CD1c-positive myeloid dendritic cell (primary cell): ENCODE measurements around the gene ERI3.
A peak's percentile ranks its signal among the peaks of the same experiment; 100 is the strongest.

Source experiments
- DNase-seq: peaks from one replicate; pipeline ENCODE4 v3.0.0-alpha.2; 2016; ENCODE audit errors: extremely low spot score

Gene ERI3

DNA sequence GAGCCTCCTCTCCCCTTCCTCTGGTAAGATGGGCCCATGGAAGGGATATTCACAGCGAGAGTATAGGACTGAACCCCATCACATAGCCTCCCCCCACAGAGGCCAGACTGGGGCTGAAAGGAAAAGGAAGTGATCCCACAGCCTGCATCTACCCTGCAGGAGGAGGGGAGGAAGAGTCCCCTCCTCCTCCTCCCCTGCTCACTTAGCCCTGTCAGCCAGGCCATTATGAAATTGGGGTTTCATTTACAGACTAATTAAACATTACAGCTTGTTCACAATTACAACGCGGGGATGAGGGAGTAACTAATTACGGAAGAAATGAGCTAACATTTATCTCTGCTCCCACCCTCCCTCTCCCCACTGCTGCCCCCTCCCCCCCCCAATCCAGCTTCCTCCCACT, 116.4 kb downstream of the ERI3 start:
- DNase-seq, result no peak

DNA sequence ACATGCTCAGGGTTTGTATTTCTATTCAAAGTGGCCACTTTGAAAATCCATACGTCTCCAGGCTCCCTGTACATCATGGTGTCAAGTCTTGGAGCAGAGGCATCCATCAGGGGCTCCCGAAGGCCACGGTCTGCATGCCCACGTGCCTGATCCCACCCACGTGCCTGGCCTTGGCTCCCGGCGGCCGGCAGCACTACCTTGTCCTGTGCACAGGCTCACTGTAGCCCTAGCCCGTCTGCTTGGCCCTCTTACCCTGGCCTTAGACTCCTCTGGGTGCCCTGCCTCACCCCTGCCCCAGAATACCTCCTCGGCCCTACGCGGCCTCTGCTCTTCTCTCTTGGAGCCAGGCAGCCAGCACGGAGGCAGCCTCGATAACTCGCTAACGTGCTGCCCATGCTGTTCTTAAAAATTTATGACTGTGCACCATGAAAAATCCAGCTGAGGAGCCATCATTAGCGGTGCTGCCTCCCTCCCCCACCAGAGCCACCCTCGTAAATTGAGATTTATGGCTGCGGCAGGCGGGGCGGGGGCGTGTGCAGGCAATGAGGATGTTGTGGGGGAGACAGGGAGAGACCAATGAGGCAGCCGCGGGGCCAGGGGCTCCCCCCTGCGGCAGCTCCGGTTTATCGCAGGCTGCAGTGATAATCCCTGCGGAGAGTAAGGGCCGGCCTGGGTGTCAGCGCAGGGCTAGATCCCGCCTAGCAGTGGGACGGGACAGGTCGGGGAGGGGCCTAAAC, 117.2 kb downstream of the ERI3 start:
- DNase-seq, result peak; percentile 79

DNA sequence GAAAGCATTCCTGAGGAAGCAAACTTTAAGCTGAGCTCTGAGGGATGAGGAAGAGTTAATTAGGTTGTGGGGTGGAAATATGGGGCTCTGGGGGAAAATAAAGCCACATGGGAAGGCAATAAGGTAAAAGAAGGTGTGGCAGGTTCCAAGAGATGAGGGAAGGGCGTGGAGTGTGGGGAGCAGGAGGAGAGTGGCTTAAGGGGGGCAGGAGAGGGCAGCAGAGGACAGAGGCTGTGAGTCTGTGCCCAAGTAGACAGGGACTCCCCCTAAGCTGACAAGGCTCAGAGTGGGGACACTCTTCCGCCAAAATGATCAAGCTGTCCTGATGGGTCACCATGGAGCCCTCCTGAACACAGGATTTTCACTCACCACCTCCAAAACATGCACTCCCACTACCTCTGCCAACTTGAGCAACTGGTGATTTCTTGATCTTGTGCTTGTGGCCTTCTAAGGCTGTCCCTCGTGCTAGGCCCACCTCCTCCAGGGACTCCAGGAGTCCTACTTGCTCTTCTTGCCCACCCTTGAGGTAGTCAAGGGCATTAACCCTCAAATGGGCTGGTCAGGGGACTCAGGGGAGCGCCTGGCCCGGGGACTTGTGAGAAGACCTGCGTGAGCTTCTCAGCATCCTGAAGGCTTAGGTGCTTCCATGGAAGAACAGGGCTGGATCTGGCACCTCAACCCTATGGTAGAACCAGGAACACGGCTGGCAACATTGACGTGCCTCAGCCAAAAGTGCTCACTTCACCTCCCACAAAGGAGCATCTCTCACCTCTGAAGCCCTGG, 118.4 kb downstream of the ERI3 start:
- DNase-seq, result no peak

DNA sequence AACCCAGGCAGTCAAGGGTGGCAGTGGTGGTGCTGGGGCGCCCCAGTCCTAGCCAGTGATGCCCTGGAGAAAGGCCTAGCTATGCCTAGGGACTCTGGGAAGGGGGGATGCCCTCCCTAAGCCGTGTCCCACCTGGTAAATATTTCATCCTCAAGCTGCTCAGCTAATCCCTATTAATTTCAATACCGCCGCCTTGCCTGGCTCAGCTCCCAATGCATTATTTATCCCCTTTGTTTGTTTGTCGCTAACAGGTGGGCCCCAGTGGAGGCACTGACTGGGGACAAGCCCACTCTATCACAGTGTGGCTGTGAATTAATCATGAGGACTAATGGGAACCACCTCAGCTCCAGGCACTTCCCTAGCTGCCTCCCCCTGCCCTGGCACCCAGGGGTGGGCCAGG, 119.2 kb downstream of the ERI3 start:
- no peak for DNase-seq

DNA sequence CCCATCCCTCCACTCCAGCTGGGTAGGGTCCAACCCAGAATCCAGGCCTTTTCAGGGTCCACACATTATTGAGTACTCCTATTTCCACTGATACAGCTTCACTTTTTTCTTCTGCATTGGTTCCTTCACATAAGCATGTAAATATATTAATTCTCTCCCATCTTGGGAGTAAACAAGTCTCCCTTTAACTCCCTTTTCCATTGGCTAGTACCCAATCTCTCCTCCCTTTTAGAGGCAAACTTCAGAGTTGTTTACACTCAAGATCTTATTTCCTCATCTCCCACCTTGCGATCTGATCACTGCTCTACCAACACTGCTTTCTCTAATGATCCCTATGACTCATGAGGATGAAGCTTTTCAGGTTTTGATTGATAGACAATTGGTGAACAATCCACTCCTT, 121.5 kb downstream of the ERI3 start:
- no peak for DNase-seq

DNA sequence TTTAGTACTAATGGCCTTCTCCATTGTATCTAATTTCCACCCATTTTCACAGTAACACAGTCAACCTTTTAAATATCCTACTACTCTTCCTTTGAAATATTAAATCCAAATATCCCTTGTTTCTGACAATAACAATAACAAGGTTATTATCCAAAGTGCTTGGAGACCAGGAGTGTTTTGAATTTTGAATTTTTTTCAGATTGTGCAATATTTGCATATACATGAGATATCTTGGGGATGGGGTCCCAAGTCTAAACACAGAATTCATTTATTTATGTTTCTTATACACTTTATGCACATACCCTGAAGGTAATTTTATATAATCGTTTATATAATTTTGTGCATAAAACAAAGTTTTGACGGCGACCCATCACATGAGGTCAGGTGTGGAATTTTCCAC, 124.3 kb downstream of the ERI3 start:
- DNase-seq, result no peak

DNA sequence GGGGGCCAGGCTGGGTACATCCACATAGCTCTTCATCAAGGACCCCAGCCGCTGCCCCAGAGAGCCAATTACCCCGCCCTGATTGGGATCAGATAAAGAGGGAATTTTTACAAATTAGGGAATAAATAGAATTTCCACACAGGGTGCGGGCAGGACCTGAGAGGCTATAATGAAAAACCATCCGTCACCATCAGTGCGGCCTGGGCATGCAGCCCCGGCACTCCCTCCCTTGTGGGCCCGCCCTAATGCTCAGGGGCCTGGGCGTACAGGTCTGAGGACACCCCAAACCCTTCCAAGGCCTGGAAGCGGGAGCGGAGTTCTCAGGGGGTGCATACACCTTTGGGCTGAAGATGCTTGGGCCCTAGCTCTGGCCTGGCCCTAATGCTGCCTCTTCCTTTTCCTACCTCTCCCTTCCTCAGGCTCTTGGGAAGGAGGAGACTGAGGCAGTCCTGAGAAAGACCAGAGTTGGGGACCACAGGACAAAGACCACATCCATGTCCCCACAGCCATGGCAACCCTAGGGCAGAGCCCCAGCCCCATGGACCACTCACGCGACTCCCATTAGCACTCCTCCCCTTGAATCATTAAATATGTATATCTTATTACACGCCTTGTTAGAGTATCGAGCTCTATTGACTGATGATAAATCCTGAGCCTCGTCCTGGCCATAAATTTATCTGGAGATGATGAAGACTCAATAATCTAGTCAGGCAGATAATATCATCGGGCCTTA, 125.5 kb downstream of the ERI3 start:
- no peak for DNase-seq

DNA sequence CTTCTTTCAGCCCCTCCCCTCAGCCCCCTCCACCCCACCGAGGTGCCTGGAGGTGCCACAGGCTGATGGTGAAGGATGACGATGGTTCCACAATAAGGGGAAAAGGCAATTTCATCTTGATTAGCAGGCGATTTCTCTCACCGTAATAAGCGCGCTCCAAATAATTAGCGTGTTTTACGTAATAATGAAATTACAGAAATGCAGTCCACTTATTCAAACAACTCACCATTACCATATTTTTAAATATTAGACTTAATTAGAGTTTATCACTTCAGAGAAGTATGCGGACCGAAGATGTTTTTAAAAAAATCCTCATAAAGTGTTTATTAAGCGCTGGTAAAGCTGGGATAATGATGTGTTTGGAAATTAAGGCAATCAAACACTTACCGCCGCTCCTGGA, 126.8 kb downstream of the ERI3 start:
- DNase-seq, result no peak

DNA sequence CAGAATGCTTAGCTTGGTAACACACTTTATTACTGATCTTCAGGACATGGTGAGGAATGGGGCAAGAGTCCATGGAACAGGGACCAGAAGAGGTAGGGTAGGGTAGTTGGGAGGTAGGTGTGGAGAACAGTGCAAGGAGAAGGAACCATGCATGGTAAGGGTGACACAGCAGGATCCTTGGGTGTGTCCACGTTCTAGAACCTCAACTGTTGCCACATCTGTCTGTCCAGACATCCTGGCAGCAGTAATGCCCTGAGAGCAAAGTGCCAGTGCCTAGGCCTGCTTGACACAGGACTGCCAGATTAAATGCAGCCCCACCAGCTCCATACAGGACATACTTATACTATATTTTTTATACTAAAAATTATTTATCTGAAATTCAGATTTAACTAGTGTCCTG, 127.8 kb downstream of the ERI3 start:
- peak; percentile 5 for DNase-seq

DNA sequence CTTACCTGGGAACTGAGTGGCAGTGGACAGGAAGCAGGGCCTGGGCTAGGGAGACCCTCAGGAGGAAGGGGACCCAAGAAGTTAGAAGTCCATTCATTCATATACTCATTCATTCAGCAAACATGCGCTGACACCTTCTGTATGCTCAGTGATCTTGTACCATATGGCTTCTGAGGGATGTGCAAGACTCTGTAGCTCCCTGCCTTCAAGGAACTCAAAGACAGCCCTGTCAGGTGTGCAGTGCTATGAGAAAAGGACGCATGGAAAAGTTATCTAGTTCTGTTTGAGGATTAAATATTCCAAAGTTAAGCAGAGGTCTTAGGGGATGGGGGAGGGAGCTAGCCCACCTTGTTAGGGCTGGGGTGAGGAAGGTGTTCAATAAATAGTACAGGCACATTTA, 129.3 kb downstream of the ERI3 start:
- DNase-seq, result no peak

DNA sequence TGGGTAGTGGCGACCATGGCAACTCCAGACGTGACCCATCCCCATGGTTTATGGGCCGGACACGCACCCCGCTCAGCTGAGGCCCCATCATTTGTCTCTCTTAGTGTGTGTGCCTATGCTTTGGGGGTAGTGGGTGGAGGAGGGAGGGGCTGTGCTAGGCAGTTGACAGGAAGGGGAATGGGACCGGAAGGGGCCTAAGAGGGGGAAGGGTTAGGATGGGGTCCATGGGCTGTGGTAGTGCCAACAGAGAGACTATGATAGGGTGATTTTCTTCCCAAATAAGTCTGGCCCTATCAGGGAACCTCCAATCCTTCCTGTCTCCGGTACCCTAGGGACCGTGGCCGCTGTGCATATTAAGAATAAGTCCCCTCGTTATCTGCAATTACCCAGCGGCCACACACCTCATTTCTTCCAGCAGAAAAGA, 131.9 kb downstream of the ERI3 start:
- no peak for DNase-seq

DNA sequence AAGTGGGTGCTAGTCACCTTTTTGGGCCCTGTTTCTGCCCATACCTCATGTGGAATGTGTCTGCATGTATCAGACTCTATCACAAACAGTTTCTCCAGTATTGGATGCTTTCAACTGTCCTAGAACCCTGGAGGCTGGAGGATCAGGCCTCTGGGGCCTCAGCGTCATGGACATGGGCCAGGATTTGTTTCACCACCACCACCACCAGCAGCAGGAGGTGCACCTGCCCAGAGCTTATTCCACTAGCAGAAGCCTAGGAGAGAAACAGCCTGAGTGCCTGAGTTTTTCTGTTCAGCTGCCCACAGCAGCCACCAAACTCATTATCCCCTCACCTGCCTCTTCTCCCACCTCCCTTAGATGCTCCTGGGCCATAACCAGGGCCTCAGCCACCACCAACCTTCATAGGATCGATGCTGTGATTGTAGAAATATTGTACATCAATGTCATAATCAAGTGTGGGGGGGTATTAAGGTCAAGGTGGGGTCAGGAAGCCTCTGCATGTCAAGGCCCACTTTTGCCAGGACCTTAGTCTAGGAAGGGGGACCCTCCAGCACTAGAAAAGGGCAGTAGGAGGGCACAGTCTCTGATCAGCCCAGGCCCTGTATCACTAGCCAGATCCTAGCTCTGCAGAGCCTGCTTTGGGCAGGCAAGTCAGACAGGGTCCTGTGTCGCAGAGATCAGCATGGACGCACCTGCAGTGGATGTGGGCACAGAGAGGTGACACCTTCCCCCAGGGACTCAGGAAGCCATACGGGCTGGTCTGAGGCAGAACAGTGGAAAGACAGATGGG, 132.5 kb downstream of the ERI3 start:
- DNase-seq, result no peak

DNA sequence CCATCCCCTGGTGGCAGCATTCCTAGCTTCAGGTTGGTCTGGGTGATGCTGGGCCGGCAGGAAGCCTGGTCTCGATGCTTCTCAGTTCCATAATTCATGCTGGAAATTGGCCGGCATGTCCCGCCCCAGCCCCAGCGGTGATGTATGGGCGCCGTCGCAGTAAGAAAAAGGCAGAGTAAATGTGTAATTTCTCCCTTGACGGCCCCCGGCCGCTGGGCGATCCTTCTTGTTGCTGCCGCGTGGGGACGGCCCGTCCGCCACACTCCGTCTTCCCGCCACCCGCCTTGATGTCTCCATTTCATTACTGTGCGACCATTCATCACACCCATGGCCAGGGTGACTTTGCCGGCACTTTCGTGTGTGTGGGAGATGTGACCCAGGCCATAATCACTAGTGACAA, 133.3 kb downstream of the ERI3 start:
- DNase-seq, result no peak

DNA sequence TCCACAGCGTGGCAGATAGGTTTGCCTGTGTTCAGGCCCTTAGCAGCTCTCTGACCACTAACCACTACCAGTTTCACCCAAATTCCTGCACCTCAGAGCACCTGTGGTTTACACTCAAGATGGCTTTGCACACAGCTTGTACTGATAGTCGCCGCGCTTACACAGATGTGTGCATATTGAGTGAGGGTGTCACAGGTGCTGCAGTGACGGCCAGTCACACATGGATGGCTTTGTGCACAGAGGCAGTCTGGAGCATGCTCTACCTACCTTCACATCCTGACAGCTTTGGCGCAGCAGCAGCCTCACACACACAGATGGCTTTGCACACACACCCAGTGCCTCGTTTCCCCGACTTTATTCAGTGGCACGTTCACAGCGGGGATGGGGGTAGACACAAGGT, 134.3 kb downstream of the ERI3 start:
- no peak for DNase-seq

DNA sequence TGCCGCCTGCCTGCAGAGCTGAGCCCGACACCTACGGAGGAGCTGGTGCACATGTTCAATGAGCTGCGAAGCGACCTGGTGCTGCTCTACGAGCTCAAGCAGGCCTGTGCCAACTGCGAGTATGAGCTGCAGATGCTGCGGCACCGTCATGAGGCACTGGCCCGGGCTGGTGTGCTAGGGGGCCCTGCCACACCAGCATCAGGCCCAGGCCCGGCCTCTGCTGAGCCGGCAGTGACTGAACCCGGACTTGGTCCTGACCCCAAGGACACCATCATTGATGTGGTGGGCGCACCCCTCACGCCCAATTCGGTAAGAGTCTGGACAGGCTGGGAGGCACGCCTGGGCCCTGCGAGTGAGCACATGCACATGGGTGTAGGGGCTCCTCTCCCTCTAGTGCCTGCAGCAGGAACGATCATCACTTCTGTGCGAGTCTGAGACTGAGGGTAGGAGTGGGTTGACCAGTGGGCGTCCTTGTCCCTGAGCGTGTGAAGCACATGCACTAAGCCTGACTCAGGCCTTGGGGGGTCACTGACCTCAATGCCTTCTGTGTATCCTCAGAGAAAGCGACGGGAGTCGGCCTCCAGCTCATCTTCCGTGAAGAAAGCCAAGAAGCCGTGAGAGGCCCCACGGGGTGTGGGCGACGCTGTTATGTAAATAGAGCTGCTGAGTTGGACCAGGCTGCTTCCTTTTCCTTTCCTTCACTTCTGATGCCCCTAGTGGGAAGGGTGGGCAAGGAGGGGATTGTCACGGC, 134.9 kb downstream of the ERI3 start:
- DNase-seq, result no peak

DNA sequence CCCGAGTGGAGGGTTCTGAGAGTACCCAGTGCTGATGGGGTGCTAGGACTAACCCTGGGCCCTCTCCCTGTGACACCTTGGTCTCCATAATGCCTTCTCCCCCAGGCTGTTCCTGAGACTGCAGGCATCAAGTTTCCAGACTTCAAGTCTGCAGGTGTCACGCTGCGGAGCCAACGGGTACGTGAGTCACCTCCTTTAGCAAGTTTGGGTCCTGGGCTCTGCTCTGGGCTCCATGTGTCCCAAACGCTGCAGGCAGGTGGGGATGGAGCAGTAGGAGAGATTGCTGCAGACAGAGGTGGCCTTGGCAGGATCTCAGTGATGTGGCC, 135.8 kb downstream of the ERI3 start:
- DNase-seq, result no peak

DNA sequence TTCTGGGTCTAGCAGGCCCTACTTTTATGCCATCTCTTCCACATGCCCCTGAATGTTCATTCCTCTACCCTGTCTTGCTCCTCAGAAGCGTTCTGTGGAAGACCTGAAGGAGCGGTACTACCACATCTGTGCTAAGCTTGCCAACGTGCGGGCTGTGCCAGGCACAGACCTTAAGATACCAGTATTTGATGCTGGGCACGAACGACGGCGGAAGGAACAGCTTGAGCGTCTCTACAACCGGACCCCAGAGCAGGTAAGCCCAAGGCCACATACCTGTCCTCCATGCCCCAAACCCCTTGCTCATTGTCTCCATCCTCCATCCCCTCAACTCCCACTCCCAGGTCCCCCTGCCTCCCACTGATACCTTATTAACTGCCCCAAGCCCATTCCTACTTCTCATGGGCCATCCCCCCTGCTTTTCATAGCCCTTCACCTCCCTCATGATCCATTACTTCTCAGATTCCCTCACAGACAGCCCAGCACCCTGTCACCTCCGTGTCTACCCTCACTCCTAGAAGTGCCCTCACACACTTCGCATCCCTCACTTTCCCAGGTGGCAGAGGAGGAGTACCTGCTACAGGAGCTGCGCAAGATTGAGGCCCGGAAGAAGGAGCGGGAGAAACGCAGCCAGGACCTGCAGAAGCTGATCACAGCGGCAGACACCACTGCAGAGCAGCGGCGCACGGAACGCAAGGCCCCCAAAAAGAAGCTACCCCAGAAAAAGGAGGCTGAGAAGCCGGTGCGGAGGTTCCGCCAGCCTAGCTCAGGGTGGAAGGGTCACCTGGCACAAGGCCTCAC, 136.4 kb downstream of the ERI3 start:
- DNase-seq, result no peak

DNA sequence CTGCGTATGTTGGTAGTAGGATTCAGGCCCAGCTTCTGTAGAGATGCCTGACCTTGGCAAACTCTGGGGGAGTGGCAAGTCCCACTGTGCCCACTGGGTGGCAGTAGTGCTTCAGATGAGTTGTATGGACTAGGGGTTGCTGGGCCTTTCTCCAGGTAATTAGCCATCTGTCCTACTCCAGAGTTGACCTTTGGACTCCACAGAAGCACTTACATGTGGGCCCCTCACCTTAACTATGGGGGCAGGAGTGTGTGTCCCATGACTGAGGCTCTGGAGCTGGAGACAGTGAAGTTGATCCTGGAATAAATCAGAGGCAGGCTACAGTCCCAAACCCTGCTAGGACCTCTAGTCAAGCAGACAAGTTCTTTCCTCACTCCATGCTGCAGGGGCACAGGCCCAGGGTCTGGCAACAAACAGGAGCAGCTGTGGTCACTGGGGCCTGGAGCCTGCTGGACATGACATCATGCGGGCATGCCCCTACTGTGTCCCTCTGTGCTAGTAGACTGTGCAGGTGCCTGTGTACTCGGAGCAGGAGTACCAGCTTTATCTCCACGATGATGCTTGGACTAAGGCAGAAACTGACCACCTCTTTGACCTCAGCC, 137.1 kb downstream of the ERI3 start:
- peak; percentile 75 for DNase-seq

DNA sequence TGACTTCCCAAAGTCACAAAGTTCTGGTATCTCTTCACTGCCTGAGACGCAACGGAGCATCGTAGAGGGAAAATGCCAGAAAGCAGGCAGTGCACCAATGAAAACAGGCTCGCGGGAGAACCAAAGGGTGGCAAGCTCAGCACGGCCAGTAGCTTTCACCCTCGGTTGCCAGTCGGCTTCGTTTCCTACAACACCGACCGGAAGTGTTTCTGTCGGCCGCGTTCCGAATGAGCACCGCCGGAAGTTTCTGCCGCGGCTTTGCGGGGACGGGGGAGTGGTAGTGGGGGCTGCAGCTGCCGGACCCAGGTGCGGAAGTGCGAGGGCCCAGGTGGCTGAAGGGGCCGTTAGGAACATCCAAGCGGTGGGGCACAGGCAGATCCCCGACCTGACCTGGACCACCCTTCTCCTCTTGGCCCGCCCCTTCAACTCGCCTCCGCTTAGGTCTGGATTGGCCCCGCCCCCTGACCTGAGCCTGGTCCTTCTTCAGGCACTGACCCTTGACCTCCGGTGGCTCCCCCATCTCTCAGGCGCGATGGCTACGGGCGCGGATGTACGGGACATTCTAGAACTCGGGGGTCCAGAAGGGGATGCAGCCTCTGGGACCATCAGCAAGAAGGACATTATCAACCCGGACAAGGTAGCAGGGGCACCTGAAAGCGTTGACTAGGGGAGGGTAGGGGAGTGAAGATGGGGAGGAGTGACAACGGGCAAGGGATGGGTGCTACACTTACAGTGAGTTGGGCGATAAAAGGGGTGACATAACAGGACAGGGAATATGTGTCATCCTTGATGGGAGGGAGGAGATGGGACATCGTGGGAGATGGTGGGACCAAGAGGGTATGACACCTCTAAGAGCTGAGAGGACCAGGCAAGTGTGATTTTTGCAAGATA, 141.6 kb downstream of the ERI3 start, which contains the start of gene DMAP1:
Gene DMAP1 (plus strand): TSS at position 250 of the 891 bp plus-strand sequence. CDS start 283 bp downstream, at position 533.
- peak; percentile 92 for DNase-seq
